T1000 (cell line): ENCODE results near the gene RPAP3.

Source experiments
- DNase-seq: peaks from one replicate; lab custom pipeline; 2025; ENCODE audit warnings: mixed read lengths; lab: John Stamatoyannopoulos, UW

Gene RPAP3

DNA sequence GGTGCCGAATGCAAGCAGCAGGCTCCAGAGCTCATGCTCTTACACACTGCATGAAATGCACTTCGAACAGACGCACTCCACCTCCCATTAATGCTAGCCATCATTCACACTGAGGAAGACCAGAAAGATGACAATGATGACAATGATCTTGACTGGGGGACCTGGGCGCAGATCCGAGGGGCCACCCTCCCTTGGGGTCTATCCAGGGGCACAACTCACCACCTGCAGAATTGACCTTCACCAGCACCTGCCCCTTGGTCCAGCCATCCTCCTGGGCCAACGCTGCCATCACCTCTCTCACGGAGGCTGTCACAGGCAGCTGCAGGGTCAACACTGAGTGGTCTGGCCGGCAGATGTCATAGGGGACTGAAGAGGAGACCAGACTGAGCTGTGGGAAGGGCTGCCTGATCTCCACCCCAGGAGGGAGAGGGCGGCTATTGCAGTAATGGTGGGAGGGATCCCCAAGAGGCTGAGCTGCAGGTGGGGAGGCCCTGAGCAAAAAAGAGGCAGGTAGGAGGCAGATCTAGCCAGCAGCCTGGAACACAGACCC, 37.6 kb upstream of the RPAP3 start:
- no peak for DNase-seq

DNA sequence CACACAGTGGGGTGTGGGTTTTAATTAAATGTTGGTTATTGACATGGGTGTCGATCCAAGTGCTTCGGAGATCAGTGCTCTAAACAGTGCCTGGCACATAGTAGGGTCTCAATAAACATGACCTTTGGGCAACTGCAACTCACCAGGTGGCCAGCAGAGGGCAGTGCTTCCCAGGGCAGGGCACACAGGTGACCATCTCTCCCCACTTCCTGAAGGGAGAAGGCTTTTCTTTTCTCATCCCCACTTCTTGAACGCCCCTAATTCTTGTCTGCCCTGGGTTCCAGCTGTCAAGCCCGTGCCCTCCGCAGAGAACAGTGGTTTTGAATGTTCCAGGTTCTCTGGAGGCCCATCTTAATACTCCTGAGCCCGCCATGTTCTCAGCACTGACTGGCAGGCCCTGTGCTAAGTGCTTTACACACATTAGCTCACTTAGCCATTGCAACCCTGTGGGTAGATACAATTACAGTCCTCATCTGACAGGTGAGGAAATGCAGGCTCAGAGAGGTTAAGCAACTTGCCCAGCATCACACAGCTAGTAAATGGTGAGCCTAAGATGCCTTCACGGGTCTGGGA, 36.5 kb upstream of the RPAP3 start:
- DNase-seq: no peak

GRCh38 chr12:47741340-47741703, 35.5 kb upstream of the RPAP3 start:
- no peak for DNase-seq

GRCh38 chr12:47740606-47741339, 34.9 kb upstream of the RPAP3 start:
- no peak for DNase-seq

DNA sequence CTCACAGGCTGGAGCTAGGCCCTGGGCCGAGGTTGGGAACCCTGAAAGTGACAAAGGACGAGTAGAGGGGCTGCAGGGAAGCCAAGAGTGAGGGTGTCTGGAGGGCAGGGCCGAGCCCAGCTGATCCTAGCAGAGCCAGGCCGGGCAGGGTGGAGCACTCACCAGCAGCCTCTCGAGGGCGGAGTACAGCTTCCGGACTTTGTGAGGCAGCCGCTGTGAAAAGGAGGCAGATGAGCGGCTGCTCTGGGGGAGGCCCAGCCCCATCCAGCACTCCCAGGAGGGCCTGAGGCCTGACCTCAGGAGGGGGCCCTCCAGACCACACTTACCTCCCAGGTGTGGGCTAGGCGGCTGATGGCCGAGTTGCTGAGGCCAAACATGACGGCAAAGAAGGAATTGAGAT, 34.1 kb upstream of the RPAP3 start:
- no peak for DNase-seq

GRCh38 chr12:47739297-47739696, 33.5 kb upstream of the RPAP3 start:
- no peak for DNase-seq

DNA sequence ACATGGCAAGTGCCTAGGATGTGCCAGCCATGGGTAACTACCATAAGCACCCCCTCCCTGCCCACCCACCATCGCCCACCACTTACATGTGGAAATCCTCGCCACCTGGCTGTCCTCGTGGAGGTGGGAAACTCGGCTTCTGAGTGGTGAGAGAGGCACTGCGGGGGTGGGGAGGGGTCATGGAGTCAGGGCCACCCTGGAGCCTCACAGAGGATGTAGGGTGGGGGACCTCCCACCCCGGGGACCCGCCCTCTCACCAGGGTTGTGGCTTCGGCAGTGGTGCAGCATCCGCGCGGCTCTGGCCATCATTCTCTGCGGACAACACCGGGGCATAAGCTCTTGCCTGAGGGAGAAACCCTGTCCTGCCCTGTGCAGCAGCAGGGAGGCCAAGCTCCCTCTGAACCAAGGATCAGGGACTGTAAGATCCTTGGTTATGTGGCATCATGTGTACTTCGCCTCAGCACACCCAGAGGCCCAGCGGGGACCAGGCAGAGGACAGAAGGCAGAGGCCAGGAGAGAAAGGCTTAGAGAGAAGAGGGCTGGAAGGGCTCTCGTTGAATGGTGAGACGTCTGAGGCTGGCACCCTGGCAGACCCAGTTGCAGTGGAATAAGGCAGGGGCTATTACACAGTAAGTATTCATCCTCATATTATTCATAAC, 32.2 kb upstream of the RPAP3 start:
- DNase-seq: no peak

- DNase-seq: no peak
Measured at GRCh38 chr12:47736877-47737676, 31.2 kb upstream of the RPAP3 start.

DNA sequence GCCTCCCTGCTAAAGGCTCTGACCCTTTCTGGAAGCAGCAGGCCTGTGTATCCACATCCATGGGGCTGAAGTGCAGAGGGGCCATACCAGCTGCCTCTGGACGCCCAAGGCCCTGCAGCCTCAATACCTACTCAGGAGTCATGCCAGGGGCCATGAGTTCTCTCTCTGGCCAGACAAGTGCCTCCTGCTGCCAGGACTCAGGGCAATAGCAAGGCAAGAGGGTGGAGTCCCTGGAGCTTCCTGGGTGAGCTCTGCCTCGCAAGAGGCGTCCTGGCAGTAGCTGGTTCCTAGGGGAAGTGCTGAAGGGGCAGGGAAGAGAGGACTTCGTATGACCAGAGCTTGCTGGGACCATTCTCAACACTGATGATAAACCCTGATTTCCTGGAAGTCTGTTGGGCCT, 30.4 kb upstream of the RPAP3 start:
- DNase-seq: no peak

- no peak for DNase-seq
Measured at GRCh38 chr12:47735649-47736048, 29.8 kb upstream of the RPAP3 start.

DNA sequence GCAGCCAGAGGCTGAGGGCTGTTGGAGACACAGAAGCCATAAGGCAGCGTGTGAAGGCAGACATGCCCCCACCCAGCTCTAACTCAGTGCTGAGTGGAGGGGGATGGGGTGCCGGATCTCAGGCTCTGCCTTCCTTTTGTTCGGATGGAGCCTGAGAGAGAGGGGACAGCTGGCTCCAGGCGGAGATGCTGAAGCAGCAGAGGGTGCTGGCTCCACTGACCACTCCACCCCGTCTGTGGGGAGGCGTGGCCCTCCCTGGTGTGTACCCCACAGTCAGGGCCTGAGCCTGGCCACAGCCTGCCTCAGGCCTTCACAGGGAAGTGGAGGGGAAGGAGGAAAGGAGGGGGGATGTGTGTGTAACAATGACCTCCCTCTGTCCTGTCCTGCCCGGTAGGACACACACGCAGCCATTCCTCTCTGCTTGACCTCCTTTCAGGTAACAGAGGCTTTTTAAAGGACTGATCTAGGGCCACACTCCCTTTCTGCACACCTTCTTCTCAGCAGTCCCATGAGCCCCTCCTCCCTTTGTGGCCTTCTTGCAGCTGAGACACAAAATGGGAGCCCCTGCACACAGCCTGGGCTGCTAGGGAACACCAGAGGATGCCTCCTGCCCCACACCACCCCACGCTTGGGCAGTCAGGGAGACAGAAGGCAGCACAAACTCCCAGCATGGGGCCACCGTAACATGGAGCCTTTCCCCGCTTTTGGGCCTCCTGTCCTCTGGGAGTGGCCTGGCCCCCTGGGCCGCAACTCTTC, 29.1 kb upstream of the RPAP3 start:
- no peak for DNase-seq

GRCh38 chr12:47733142-47733541, 27.3 kb upstream of the RPAP3 start:
- no peak for DNase-seq

- DNase-seq: no peak
Measured at GRCh38 chr12:47732504-47732903, 26.7 kb upstream of the RPAP3 start.

DNA sequence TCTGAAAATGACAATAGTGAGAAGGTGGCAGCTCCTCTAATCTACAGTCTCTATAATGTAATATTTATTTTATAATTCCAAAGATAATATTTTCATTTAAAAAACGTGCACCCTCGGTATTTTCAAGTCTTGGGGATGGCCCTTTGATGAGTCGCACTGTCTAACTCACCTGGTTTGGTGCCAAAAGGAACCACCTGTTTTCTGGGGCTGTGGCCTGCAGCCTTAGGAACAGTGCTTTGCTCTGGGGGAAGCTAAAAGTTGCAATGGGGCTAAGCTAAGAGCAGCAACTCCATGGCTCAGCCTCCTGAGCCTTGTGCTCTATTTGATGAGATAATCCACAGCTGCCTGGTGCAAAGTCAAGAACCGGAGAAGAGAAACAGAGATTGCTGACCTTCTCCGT, 25.9 kb upstream of the RPAP3 start:
- DNase-seq: no peak

GRCh38 chr12:47730341-47730744, 24.5 kb upstream of the RPAP3 start:
- DNase-seq: no peak

DNA sequence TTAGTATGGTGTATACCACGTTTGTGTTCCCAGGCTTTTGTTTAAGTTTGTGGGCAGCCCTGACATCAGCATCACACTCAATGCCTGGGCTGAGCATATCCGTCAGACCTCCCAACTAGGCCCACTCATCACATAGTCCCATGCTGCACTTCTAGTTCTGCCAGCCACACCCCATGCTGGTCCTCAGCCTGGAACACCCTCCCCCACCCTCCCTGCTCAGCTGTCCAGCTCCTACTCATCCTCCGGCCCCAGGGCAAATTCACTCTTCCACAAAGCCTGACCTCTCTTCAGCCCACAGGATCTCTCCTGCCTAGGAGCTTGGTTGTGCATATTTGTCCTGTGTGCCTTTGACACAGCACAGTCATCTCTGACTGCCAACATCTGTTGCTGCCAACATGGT, 23.4 kb upstream of the RPAP3 start:
- DNase-seq: no peak

- DNase-seq: no peak
Measured at GRCh38 chr12:47725893-47726292, 20.1 kb upstream of the RPAP3 start.

GRCh38 chr12:47725091-47725772, 19.4 kb upstream of the RPAP3 start, which contains the start of gene ENDOU:
Gene ENDOU (minus strand): TSS chr12:47725490. CDS start chr12:47725413, 77 bp downstream.
- DNase-seq: no peak

DNA sequence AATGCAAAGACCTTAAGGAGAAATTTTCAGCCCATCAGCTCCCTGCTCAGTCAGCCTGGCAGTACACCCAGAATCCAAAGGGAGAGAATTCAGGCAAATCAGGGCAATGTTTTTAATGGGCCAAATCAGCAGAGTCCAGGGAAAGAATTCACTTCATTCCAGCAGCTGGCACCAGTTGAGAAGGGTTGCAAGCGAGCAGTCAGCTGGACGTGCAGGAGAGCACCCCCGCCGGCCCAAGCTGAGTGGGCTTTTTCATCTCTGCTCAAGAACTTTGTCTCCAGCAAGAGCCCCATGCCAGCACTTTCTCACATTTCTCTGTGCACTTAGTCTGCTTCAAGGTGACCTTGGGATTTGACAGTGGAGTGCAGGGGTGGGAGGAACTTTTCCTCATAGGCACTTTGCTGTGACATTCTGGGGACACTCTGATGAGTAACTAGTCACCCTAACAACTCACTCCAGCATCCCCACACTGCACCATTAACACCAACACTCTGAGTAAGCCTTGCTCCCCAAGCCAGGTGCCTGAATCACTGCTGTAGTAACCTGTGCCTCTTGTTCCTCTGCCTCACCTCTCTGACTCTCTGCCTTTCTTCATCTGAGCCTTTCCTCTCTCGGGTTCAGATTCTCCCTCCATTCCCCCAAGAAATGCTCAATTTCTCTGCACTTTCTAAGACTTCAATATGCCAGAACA, 17.3 kb upstream of the RPAP3 start:
- DNase-seq: no peak

- DNase-seq: no peak
Measured at GRCh38 chr12:47722136-47722834, 16.5 kb upstream of the RPAP3 start.
